Spleen (tissue), 11 donors: ENCODE measurements around the gene OBSCN. TPM values are rescaled to one million over a fixed set of nuclear protein-coding genes. Genes with fewer than 3 reads are reported as not detected.

Experiments
- DNase-seq: peaks from one replicate; pipeline ENCODE4 v3.0.0-alpha.2; 2020
- H3K27ac ChIP-seq, 8 donors: fragments of 200-600 bp; sonication (generic) in 7 of 8; 1 replicate in 4 of 8; 2 replicates in 4 of 8; pipeline versions ENCODE4 v1.5.0 to v1.8.0; 2016 to 2021; ENCODE audit warnings: inconsistent platforms in 4 of 8, mild to moderate bottlenecking in 4 of 8, moderate library complexity in 1 of 8
- H3K27me3 ChIP-seq, 7 donors: fragments of 200-600 bp; sonication (generic) in 6 of 7; replicated peaks in 1 of 7; 1 replicate in 4 of 7; 2 replicates in 3 of 7; pipeline versions ENCODE4 v1.5.0 to v1.8.0; 2016 to 2021; ENCODE audit warnings: inconsistent platforms in 3 of 7, mild to moderate bottlenecking in 1 of 7
- H3K36me3 ChIP-seq, 6 donors: fragments of 200-600 bp; sonication (generic) in 5 of 6; 1 replicate in 4 of 6; 2 replicates in 2 of 6; pipeline versions ENCODE4 v1.5.0 to v1.8.0; 2016 to 2021; ENCODE audit warnings: inconsistent platforms in 2 of 6
- H3K4me1 ChIP-seq, 6 donors: fragments of 200-600 bp; sonication (generic) in 5 of 6; 1 replicate in 3 of 6; 2 replicates in 3 of 6; pipeline versions ENCODE4 v1.5.0 to v1.8.0; 2016 to 2021; ENCODE audit warnings: inconsistent platforms in 3 of 6
- H3K4me3 ChIP-seq, 8 donors: fragments of 200-600 bp; sonication (generic) in 7 of 8; 1 replicate in 4 of 8; 2 replicates in 4 of 8; pipeline versions ENCODE4 v1.5.0 to v1.8.0; 2016 to 2021; ENCODE audit warnings: inconsistent platforms in 4 of 8, mild to moderate bottlenecking in 4 of 8, moderate library complexity in 2 of 8
- H3K9me3 ChIP-seq, 8 donors: fragments of 200-600 bp; sonication (generic) in 7 of 8; 1 replicate in 4 of 8; 2 replicates in 4 of 8; pipeline versions ENCODE4 v1.5.0 to v1.8.0; 2016 to 2021; ENCODE audit warnings: inconsistent platforms in 4 of 8
- POLR2A ChIP-seq, 3 donors: fragments of 450-650 bp; IDR thresholded peaks; one replicate each; pipeline ENCODE4 v1.5.1; 2017; ENCODE audit warnings: antibody characterized with exemption in 3 of 3, mild to moderate bottlenecking in 1 of 3
- POLR2AphosphoS5 ChIP-seq, 3 donors: sonication (generic); formaldehyde crosslinking; IDR thresholded peaks; one replicate each; pipeline ENCODE4 v1.5.1; 2017; ENCODE audit warnings: antibody characterized with exemption in 3 of 3
- WGBS, 5 donors: extraction: QIAGEN DNeasy Blood & Tissue Kit in 3 of 5; methylation state at CpG; one replicate each; pipeline versions ENCODE4 v1.1.5 to v1.1.7; 2013 to 2018; 5-methylcytosine and 5-hydroxymethylcytosine counted together
- intact Hi-C: fragments of 100-400 bp; cut with DNase I; formaldehyde crosslinking; loops from one replicate; pipeline ENCODE4 v1.15.0; 2023; ENCODE audit warnings: low total_unique reads
- polyA plus RNA-seq, 3 donors: library from polyadenylated mRNA; stranded (reverse); fragments of 200-250 nt; gene quantifications; one replicate each; pipeline ENCODE4 v1.2.1, GENCODE V29; 2013
- total RNA-seq, 7 donors: library from RNA; depleted of rRNA in 3 of 7; stranded (reverse); fragments of >200 nt in 3 of 7; fragmentation: NEBNext Ultra II Directional in 4 of 7; extraction: Animal tissue kit (Norgen Biotek cat#: 25700) in 4 of 7; gene quantifications; one replicate each; pipeline versions ENCODE4 v1.1.0 to v1.2.1, GENCODE V29; 2016 to 2021
- TF ChIP-seq, protein P1 (sequence below), 11 experiments: fragments of 200-600 bp in 7 of 11; fragments of 450-650 bp in 4 of 11; sonication (generic) in 4 of 11; IDR thresholded peaks in 8 of 11; conservative IDR thresholded peaks in 3 of 11; 1 replicate in 7 of 11; 2 replicates in 4 of 11; pipeline versions ENCODE4 v1.4.0 to v1.8.0; 2016 to 2021; ENCODE audit warnings: antibody characterized with exemption in 11 of 11, inconsistent platforms in 4 of 11, mild to moderate bottlenecking in 1 of 11
- donor health status: healthy with polysubstance abuse.
- donor health status: DM: no; HTN: no; CAD: no; lungs with moderate emphysema.
- donor health status: DM: no; HTN: no; CAD: no.
- donor health status: Bipolar disorder and iron deficiency.
- donor health status: healthy.
- donor health status: DM: no; HTN: no; CAD: no.
- donor health status: DM: yes; HTN: yes; CAD: no.

The OBSCN gene
- total and polyA plus RNA-seq, 10 donors: 12.6 to 71.7 (median 41.9) TPM

DNA sequence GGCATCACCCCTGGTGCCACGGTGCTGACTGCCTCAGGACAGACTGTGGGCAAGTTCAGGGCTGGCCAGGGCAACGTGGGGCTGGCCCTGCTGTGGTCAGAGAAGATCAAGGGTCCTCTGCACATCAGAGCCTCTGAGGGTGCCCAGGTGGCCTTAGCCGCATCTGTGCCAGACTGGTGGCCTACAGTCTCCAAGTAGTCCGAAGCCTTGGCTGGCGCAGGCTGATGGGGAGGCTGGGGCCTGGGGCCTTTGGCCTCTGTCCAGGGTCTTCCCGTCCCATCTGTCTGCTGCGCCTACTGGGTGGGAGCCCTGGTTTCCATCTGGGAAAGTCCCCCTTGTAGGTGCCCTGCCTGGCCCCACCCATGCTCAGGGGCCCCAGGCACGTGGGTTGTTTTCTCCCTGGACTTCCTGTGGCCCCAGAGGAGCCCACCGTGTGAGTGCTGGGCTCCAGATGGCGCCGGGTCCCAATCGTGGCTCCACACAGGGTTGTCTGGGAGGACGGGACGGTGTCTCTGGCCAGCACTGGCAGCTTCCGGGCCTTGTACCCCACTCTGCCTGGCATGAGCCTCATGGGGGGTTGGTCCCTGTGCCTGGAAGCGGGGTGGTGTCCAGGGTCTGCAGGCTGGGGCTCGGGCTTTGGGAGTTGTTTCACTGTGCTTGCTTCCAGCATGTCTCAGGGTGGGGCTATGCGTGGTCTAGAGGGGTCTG lies 32.4 kb upstream of the OBSCN start:
- Histone ChIP-seq H3K27me3 (no peaks in the 10 kb centered on the region), H3K36me3 (peaks cover 5 to 26% (median 8%) of the 10 kb centered on the region in 6 donors), H3K4me3 (no peak overlapping the region), H3K9me3 (peaks cover 0 to 4% (median 0%) of the 10 kb centered on the region in 8 donors), H3K27ac (peak overlapping the region in 2 of 8 donors; percentile 56), H3K4me1 (peaks cover 0 to 49% (median 10%) of the 10 kb centered on the region in 6 donors)
- TF ChIP-seq, protein P1, sequence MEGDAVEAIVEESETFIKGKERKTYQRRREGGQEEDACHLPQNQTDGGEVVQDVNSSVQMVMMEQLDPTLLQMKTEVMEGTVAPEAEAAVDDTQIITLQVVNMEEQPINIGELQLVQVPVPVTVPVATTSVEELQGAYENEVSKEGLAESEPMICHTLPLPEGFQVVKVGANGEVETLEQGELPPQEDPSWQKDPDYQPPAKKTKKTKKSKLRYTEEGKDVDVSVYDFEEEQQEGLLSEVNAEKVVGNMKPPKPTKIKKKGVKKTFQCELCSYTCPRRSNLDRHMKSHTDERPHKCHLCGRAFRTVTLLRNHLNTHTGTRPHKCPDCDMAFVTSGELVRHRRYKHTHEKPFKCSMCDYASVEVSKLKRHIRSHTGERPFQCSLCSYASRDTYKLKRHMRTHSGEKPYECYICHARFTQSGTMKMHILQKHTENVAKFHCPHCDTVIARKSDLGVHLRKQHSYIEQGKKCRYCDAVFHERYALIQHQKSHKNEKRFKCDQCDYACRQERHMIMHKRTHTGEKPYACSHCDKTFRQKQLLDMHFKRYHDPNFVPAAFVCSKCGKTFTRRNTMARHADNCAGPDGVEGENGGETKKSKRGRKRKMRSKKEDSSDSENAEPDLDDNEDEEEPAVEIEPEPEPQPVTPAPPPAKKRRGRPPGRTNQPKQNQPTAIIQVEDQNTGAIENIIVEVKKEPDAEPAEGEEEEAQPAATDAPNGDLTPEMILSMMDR (IDR thresholded peaks at IDR 0.05 in 8 of 11, conservative IDR thresholded peaks at IDR 0.05 in 3 of 11): no peak
- TF ChIP-seq POLR2A (IDR thresholded peaks at IDR 0.05) (no peak), POLR2AphosphoS5 (IDR thresholded peaks at IDR 0.05) (no peak)
- intact Hi-C loops: no loop called here
- peak; percentile 74 for DNase-seq
- 85 to 91% (median 89%) methylated on average over 15 to 18 of the region's 18 CpGs for WGBS, 5 donors

DNA sequence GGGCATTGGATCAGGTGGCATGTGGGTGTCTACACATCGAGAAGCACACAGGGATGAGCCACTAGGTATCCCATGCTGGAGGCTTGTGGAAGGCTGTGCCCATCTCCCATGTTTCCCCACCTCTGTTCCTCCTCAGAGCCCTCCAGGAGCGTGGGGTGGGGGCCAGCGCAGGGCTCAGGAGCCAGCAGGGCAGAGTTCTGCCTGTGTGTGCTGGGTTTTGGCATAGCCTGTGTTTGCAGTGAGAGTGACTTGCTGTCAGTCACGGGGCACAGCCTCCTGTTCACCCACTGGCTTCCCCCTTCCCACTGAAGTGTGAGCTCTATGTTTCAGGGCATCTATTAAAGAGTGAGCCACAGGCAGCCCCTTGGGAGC lies 31.8 kb upstream of the OBSCN start:
- H3K27ac ChIP-seq: peak overlapping the region in 4 of 8 donors; percentile 24 to 56 (median 50)
- intact Hi-C loops: no loop called here
- TF ChIP-seq POLR2AphosphoS5 (IDR thresholded peaks at IDR 0.05) (no peak), POLR2A (IDR thresholded peaks at IDR 0.05) (no peak)
- TF ChIP-seq, protein P1 (IDR thresholded peaks at IDR 0.05 in 8 of 11, conservative IDR thresholded peaks at IDR 0.05 in 3 of 11): no peak
- peaks cover 5 to 26% (median 8%) of the 10 kb centered on the region in 6 donors for H3K36me3 ChIP-seq
- H3K9me3 ChIP-seq: peaks cover 0 to 4% (median 0%) of the 10 kb centered on the region in 8 donors
- H3K4me3 ChIP-seq: no peak overlapping the region
- 88 to 100% (median 92%) methylated on average over 3 to 4 of the region's 4 CpGs for WGBS, 5 donors
- DNase-seq: peak; percentile 50
- no peaks in the 10 kb centered on the region for H3K27me3 ChIP-seq
- H3K4me1 ChIP-seq: peaks cover 0 to 48% (median 10%) of the 10 kb centered on the region in 6 donors

DNA sequence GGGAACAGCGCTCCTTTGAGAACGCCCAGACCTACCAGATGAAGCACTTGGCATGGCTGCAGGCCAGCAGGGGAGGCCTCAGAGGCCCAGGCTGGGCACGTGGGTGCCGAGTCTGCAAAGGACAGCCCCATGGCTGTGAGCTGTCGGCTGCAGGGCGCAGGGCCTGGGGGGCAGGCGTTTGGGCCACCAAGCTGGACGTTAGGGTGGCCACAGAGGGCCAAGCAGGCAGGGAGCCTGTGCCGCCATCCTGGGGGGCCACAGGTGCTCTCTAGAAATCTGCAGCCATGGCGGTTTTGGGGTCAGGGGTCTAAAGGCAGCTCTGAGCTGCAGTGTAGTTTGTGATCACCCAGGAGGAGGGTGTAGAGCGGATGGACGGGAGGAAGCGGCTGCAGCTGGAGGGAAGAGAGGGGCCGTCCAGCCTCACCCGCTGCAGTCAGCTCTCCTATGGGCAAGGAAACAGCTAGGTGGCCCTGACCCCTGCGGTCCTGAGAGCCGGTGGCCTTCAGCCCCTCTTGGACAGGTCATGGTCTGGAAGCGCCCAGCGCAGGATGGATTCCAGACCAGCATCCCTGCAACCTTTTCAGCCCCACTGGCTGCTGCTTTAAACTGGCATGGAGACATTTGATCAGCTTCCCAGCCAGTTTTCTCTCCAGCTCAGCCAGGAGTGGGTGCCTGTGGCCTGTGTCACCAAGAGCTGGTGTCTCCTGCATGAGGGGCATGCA lies 31.2 kb upstream of the OBSCN start:
- H3K4me1 ChIP-seq: peaks cover 0 to 44% (median 9%) of the 10 kb centered on the region in 6 donors

More for the DNA sequence above, 31.2 kb upstream of the OBSCN start:
- Histone ChIP-seq H3K36me3 (peaks cover 5 to 26% (median 8%) of the 10 kb centered on the region in 6 donors), H3K27me3 (no peaks in the 10 kb centered on the region), H3K27ac (peak overlapping the region in 4 of 8 donors; percentile 24 to 56 (median 50)), H3K9me3 (peaks cover 0 to 4% (median 0%) of the 10 kb centered on the region in 8 donors), H3K4me3 (no peak overlapping the region)
- WGBS, 5 donors: 71 to 84% (median 80%) methylated on average over 13 to 19 of the region's 19 CpGs
- DNase-seq: peak; percentile 78
- TF ChIP-seq, protein P1 (IDR thresholded peaks at IDR 0.05 in 8 of 11, conservative IDR thresholded peaks at IDR 0.05 in 3 of 11): no peak
- TF ChIP-seq POLR2AphosphoS5 (IDR thresholded peaks at IDR 0.05): peak; percentile 28 to 66 (median 63)
- TF ChIP-seq POLR2A (IDR thresholded peaks at IDR 0.05): no peak
- intact Hi-C loops: no loop called here
